Effector memory CD4-positive, alpha-beta T cell (primary cell): ENCODE results near the gene ADGRG4.

Source experiments
- DNase-seq, 3 donors: peaks; one replicate each; pipeline ENCODE4 v3.0.0-alpha.2; 2020
- H3K27ac ChIP-seq: 2 replicates; pipeline ENCODE4 v1.7.0; 2013; ENCODE audit warnings: mild to moderate bottlenecking, low read length, moderate library complexity; ENCODE audit not compliant: insufficient read depth, poor library complexity, severe bottlenecking
- H3K27me3 ChIP-seq: replicated peaks from 2 replicates; pipeline ENCODE4 v1.7.0; 2013; ENCODE audit warnings: mild to moderate bottlenecking, low read length; ENCODE audit not compliant: insufficient read depth, control insufficient read depth, poor library complexity, severe bottlenecking
- H3K36me3 ChIP-seq: 2 replicates; pipeline ENCODE4 v1.7.0; 2013; ENCODE audit warnings: mild to moderate bottlenecking, low read length, moderate library complexity; ENCODE audit not compliant: control insufficient read depth, insufficient read depth
- H3K4me1 ChIP-seq: 2 replicates; pipeline ENCODE4 v1.7.0; 2013; ENCODE audit warnings: low read length, mild to moderate bottlenecking; ENCODE audit not compliant: control insufficient read depth, insufficient read depth, poor library complexity, severe bottlenecking
- H3K4me3 ChIP-seq: 2 replicates; pipeline ENCODE4 v1.7.0; 2013; ENCODE audit warnings: low read length, low read depth, mild to moderate bottlenecking; ENCODE audit not compliant: insufficient read depth, poor library complexity, severe bottlenecking
- H3K9me3 ChIP-seq: 2 replicates; pipeline ENCODE4 v1.7.0; 2013; ENCODE audit warnings: mild to moderate bottlenecking, low read length, moderate library complexity; ENCODE audit not compliant: control insufficient read depth

Gene ADGRG4

GRCh38 chrX:136292656-136293055, 8.1 kb upstream of the ADGRG4 start:
- Histone ChIP-seq H3K4me1 (no peaks in the 10 kb centered on the region), H3K36me3 (no peaks in the 10 kb centered on the region), H3K9me3 (no peaks in the 10 kb centered on the region), H3K27ac (no peak overlapping the region), H3K4me3 (no peak overlapping the region), H3K27me3 (no peaks in the 10 kb centered on the region)
- DNase-seq: no peak

DNA sequence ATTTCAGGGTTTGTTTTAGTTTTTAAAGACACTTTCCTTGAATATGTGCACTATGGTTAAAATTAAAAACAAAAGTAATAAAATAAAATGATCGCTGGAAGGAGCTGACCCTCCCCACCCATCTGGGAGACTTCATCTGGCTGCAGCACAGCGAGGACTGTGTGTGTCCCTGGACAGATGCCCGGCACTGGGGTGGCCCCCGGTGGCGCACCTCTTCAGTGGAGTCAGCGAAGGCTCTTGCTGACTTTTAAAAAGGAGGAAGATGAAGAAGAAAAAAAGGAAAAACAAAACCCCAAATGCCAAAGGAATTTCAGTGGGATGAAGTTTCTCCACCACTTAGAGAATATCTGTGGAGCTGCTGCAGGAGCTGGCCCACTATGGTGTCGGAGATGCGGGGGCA, 5.4 kb upstream of the ADGRG4 start:
- no peaks in the 10 kb centered on the region for H3K4me1 ChIP-seq
- H3K27me3 ChIP-seq: no peaks in the 10 kb centered on the region
- H3K4me3 ChIP-seq: no peak overlapping the region
- H3K27ac ChIP-seq: no peak overlapping the region
- no peaks in the 10 kb centered on the region for H3K9me3 ChIP-seq
- DNase-seq: no peak
- no peaks in the 10 kb centered on the region for H3K36me3 ChIP-seq

- Histone ChIP-seq H3K36me3 (no peaks in the 10 kb centered on the region), H3K27me3 (no peaks in the 10 kb centered on the region), H3K4me1 (no peaks in the 10 kb centered on the region), H3K9me3 (no peaks in the 10 kb centered on the region), H3K4me3 (no peak overlapping the region), H3K27ac (no peak overlapping the region)
- no peak for DNase-seq
Measured at GRCh38 chrX:136303041-136303440, 2.3 kb downstream of the ADGRG4 start.

GRCh38 chrX:136304493-136304892, 3.7 kb downstream of the ADGRG4 start:
- Histone ChIP-seq H3K4me3 (no peak overlapping the region), H3K9me3 (no peaks in the 10 kb centered on the region)
- DNase-seq: no peak

DNA sequence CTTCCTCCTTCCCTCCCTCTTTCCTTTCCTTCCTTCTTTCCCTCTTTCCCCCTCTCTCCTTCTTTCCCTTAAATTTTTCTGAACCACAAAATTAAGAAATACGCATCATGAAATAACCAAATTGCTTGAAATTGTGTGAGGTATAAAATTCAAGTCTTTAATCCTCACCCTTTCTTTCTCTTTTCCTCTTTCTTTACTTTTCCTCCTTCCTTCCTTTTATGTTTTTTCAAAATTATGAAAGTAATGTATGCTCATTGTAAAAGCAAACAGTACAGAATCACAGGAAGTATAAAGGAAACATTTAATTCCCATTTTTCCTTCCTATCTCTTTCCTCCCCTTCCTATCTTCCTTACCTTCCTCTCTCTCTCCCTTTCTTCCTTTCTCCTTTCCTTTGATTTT, 5.4 kb downstream of the ADGRG4 start:
- Histone ChIP-seq H3K9me3 (no peaks in the 10 kb centered on the region), H3K27me3 (no peaks in the 10 kb centered on the region), H3K27ac (no peak overlapping the region), H3K36me3 (no peaks in the 10 kb centered on the region), H3K4me3 (no peak overlapping the region), H3K4me1 (no peaks in the 10 kb centered on the region)
- DNase-seq: no peak

More at GRCh38 chrX:136304493-136304892, 3.7 kb downstream of the ADGRG4 start:
- Histone ChIP-seq H3K36me3 (no peaks in the 10 kb centered on the region), H3K4me1 (no peaks in the 10 kb centered on the region), H3K27ac (no peak overlapping the region), H3K27me3 (no peaks in the 10 kb centered on the region)

DNA sequence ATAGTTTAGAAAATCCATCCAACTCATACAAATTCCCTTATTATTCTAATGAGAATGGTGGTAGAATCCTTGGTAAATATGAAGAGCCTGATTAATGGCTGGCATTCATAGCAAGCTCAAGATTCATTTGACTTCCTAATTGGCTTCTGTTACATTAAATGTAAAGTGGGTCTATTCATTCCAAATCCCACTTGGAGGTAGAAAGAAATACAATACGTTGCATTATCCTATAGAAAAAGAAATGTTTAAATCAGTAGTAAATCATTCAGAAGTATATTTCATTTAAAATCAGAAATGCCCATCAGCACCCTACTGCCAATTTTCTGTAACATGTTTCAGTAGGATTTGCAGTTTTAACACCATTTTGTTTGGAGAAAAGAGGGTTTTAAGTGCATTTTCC, 6.7 kb downstream of the ADGRG4 start:
- Histone ChIP-seq H3K27me3 (no peaks in the 10 kb centered on the region), H3K4me1 (no peaks in the 10 kb centered on the region), H3K4me3 (no peak overlapping the region), H3K36me3 (no peaks in the 10 kb centered on the region), H3K27ac (no peak overlapping the region), H3K9me3 (no peaks in the 10 kb centered on the region)
- no peak for DNase-seq

DNA sequence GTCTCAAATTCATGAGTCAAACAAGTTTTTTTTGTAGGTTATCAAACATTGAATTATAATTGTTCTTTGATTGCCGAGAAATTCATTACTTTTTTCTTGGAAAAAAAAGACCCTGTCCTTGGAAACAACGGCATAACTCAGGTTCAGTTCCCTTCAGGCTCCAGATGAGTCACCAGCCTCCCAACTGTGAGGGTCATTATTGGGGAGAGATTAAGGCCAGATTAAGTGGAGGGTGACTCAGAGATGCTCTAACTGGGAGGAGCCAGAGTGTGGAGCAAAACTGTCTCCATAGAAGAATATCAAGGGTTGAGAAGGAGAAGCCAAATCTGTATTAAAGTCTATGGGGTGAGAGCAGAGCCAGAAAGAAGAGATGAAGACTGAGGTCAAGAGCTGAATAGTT, 9.6 kb downstream of the ADGRG4 start:
- no peaks in the 10 kb centered on the region for H3K27me3 ChIP-seq

GRCh38 chrX:136318156-136318555, 17.4 kb downstream of the ADGRG4 start:
- DNase-seq: no peak

More for the DNA sequence above, 9.6 kb downstream of the ADGRG4 start:
- no peak for DNase-seq
- Histone ChIP-seq H3K9me3 (no peaks in the 10 kb centered on the region), H3K27ac (no peak overlapping the region), H3K36me3 (no peaks in the 10 kb centered on the region), H3K4me3 (no peak overlapping the region), H3K4me1 (no peaks in the 10 kb centered on the region)

DNA sequence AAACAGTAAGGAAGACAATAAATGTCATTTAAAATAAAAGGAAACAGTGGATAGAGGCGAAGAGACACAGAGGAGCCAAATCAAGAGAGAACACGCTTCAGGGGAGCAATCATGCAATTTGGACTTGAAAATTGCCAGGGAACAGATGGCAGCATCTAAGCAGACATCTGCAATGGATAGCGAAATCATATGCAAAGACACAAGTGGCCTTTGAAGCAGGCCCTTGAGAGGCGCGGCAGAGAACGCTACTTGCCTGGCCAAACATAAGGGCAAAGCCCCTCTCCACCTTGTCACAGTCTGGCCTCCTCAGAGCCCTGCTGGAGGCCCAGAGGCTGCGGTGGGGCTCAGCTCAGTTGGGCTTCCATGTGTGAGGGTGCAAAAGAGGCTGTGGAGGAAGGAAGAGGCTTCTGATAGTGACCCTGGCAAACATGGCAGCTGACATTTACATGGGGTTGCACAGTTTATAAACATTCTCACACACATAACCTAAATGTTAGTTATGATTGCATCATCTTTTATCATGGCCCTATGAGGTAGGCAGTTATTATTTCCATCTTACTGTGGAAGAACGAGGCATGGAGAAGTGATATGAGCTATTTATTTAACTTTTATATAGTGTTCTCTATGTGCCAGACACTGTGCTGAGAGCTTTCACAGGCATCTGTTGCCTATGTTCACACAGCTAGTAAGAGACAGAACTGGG, 18.3 kb downstream of the ADGRG4 start:
- no peaks in the 10 kb centered on the region for H3K27me3 ChIP-seq
- no peak for DNase-seq
- H3K9me3 ChIP-seq: no peaks in the 10 kb centered on the region
- no peak overlapping the region for H3K4me3 ChIP-seq
- no peaks in the 10 kb centered on the region for H3K4me1 ChIP-seq
- H3K27ac ChIP-seq: no peak overlapping the region
- no peaks in the 10 kb centered on the region for H3K36me3 ChIP-seq

More at GRCh38 chrX:136318156-136318555, 17.4 kb downstream of the ADGRG4 start:
- H3K36me3 ChIP-seq: no peaks in the 10 kb centered on the region
- H3K27ac ChIP-seq: no peak overlapping the region
- H3K4me1 ChIP-seq: no peaks in the 10 kb centered on the region
- H3K9me3 ChIP-seq: no peaks in the 10 kb centered on the region
- no peaks in the 10 kb centered on the region for H3K27me3 ChIP-seq
- no peak overlapping the region for H3K4me3 ChIP-seq

GRCh38 chrX:136319600-136319999, 18.8 kb downstream of the ADGRG4 start:
- DNase-seq: no peak
- H3K4me1 ChIP-seq: no peaks in the 10 kb centered on the region
- no peak overlapping the region for H3K4me3 ChIP-seq
- no peaks in the 10 kb centered on the region for H3K36me3 ChIP-seq
- no peak overlapping the region for H3K27ac ChIP-seq
- no peaks in the 10 kb centered on the region for H3K9me3 ChIP-seq
- no peaks in the 10 kb centered on the region for H3K27me3 ChIP-seq
